SU-DHL-6 (cell line): ENCODE measurements around the gene NCCRP1.

Source experiments
- H2AFZ ChIP-seq: fragments of 200-600 bp; sonication (generic); 2 replicates; pipeline ENCODE4 v1.6.1; 2014; ENCODE audit warnings: low read depth, mild to moderate bottlenecking, moderate library complexity, mixed read lengths, antibody characterized with exemption, low read length; ENCODE audit not compliant: severe bottlenecking
- H3F3A ChIP-seq: fragments of 200-600 bp; shearing (Covaris generic); 2 replicates; pipeline ENCODE4 v1.6.0; 2016; ENCODE audit warnings: antibody characterized with exemption, mild to moderate bottlenecking; ENCODE audit not compliant: insufficient read depth
- H3K27ac ChIP-seq: fragments of 200-600 bp; sonication (generic); 2 replicates; pipeline ENCODE4 v1.5.1; 2016; ENCODE audit warnings: low read depth, mild to moderate bottlenecking, low read length, moderate library complexity, mixed read lengths
- H3K27me3 ChIP-seq: fragments of 200-600 bp; sonication (generic), shearing (Covaris generic); 2 replicates; pipeline ENCODE4 v1.6.0; 2014; ENCODE audit warnings: mild to moderate bottlenecking, low read length
- H3K36me3 ChIP-seq: fragments of 200-600 bp; sonication (generic); 2 replicates; pipeline ENCODE4 v1.6.1; 2014; ENCODE audit warnings: mild to moderate bottlenecking, low read length, mixed read lengths
- H3K4me2 ChIP-seq: fragments of 300-600, 200-600 bp; shearing (Covaris generic), sonication (generic); 2 replicates; pipeline ENCODE4 v1.6.0; 2014; ENCODE audit warnings: low read length, low read depth, mild to moderate bottlenecking; ENCODE audit not compliant: poor library complexity, severe bottlenecking
- H3K4me3 ChIP-seq: fragments of 200-600 bp; sonication (generic); 2 replicates; pipeline ENCODE4 v1.5.1; 2014; ENCODE audit warnings: antibody characterized with exemption, low read length, mild to moderate bottlenecking, mixed read lengths; ENCODE audit not compliant: insufficient read depth, poor library complexity, severe bottlenecking
- H3K79me2 ChIP-seq: fragments of 200-600 bp; sonication (generic); 2 replicates; pipeline ENCODE4 v1.6.1; 2014; ENCODE audit warnings: mild to moderate bottlenecking, low read length, moderate library complexity; ENCODE audit not compliant: insufficient read depth
- H3K9ac ChIP-seq: fragments of 200-600 bp; sonication (generic); 2 replicates; pipeline ENCODE4 v1.7.0; 2014; ENCODE audit warnings: mild to moderate bottlenecking, low read length
- H3K9me2 ChIP-seq: fragments of 200-600 bp; sonication (generic); replicated peaks from 2 replicates; pipeline ENCODE4 v1.6.1; 2014; ENCODE audit warnings: low read length; ENCODE audit not compliant: insufficient read depth
- H3K9me3 ChIP-seq: fragments of 200-600 bp; sonication (generic); 2 replicates; pipeline ENCODE4 v1.6.1; 2014; ENCODE audit warnings: low read length, mixed read lengths; ENCODE audit not compliant: insufficient read depth
- H4K20me1 ChIP-seq: fragments of 200-600 bp; sonication (generic); 2 replicates; pipeline ENCODE4 v1.6.1; 2014; ENCODE audit warnings: low read depth, mild to moderate bottlenecking, antibody characterized with exemption, low read length, moderate library complexity, mixed read lengths
- CTCF ChIP-seq: fragments of 200-600 bp; sonication (generic); IDR thresholded peaks from one replicate; pipeline ENCODE4 v1.5.1; 2017; ENCODE audit warnings: antibody characterized with exemption, mild to moderate bottlenecking, low read length, moderate library complexity; ENCODE audit not compliant: insufficient read depth, poor library complexity, severe bottlenecking
- EZH2phosphoT487 ChIP-seq: fragments of 200-600 bp; sonication (generic), shearing (Covaris generic); conservative IDR thresholded peaks from 2 replicates; pipeline ENCODE4 v1.6.1; 2018; ENCODE audit warnings: mild to moderate bottlenecking, antibody characterized with exemption, low read length, moderate library complexity, mixed read lengths

Gene NCCRP1

GRCh38 chr19:39160889-39161672 lies 35.7 kb upstream of the NCCRP1 start:
- H3K4me2 ChIP-seq, result no peak overlapping the region
- TF ChIP-seq CTCF, result no peak
- no peak for TF ChIP-seq EZH2phosphoT487
- no peaks in the 10 kb centered on the region for H3K36me3 ChIP-seq
- no peaks in the 10 kb centered on the region for H3K9me2 ChIP-seq
- no peak overlapping the region for H3K27ac ChIP-seq
- H3K9me3 ChIP-seq, result no peaks in the 10 kb centered on the region
- no peaks in the 10 kb centered on the region for H4K20me1 ChIP-seq
- H3K27me3 ChIP-seq, result no peaks in the 10 kb centered on the region
- H3K4me3 ChIP-seq, result no peak overlapping the region
- H2AFZ ChIP-seq, result no peak overlapping the region
- no peaks in the 10 kb centered on the region for H3K79me2 ChIP-seq
- H3K9ac ChIP-seq, result no peak overlapping the region
- no peaks in the 10 kb centered on the region for H3F3A ChIP-seq

- no peak for TF ChIP-seq EZH2phosphoT487
- no peak for TF ChIP-seq CTCF
- Histone ChIP-seq H3K9me2 (no peaks in the 10 kb centered on the region), H3K9me3 (no peaks in the 10 kb centered on the region), H3K27ac (no peak overlapping the region), H3K9ac (no peak overlapping the region), H3K4me2 (no peak overlapping the region), H2AFZ (no peak overlapping the region), H3K27me3 (no peaks in the 10 kb centered on the region), H4K20me1 (no peaks in the 10 kb centered on the region), H3F3A (no peaks in the 10 kb centered on the region), H3K4me3 (no peak overlapping the region), H3K36me3 (no peaks in the 10 kb centered on the region), H3K79me2 (no peaks in the 10 kb centered on the region)
Observed at GRCh38 chr19:39162441-39163043, 34.2 kb upstream of the NCCRP1 start.

- H3K27me3 ChIP-seq, result no peaks in the 10 kb centered on the region
- no peak overlapping the region for H3K9ac ChIP-seq
- H3K36me3 ChIP-seq, result no peaks in the 10 kb centered on the region
- no peak overlapping the region for H3K4me3 ChIP-seq
- H3K9me3 ChIP-seq, result no peaks in the 10 kb centered on the region
- no peak overlapping the region for H2AFZ ChIP-seq
- H3K79me2 ChIP-seq, result no peaks in the 10 kb centered on the region
- no peaks in the 10 kb centered on the region for H3K9me2 ChIP-seq
- no peak overlapping the region for H3K4me2 ChIP-seq
- H3F3A ChIP-seq, result no peaks in the 10 kb centered on the region
- TF ChIP-seq EZH2phosphoT487 (no peak), CTCF (no peak)
- no peak overlapping the region for H3K27ac ChIP-seq
- no peaks in the 10 kb centered on the region for H4K20me1 ChIP-seq
Observed at GRCh38 chr19:39163621-39164020, 33.1 kb upstream of the NCCRP1 start.
